HG03045 (cell line): ENCODE results near the gene SCTR.
"Not testable (repeated sequence)": the region's sequence is repeated elsewhere in the genome, so short reads cannot be mapped to it uniquely, and the experiment has no call there.

ENCODE experiments used
- ATAC-seq: cut with Tn5 transposase; IDR thresholded peaks from one replicate; pipeline ENCODE4 v1.9.1; 2021; ENCODE audit warnings: mild to moderate bottlenecking, moderate library complexity; ENCODE audit not compliant: unreplicated experiment

Gene SCTR

DNA sequence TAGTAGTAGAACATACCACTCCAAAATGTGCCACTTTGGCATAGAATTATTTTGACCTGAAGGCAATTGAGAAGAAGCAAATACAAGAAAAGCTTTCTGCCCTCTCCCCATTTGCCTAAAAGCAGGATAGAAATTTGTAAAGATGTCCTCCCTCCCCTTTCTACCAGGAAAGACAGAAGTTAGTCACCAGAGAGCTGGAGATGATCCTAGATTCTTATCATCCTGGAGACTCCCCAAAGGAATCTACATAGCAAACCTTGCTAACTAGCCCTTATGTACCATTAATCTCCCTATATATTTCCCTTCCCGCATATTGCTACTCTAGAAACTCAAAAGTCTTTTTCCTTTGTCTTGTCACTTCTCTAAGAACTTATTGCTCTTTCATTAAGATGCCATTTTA, 105.2 kb downstream of the SCTR start:
- no peak for ATAC-seq

GRCh38 chr2:119417908-119418307, 106.4 kb downstream of the SCTR start:
- no peak for ATAC-seq

GRCh38 chr2:119416299-119416923, 107.9 kb downstream of the SCTR start:
- ATAC-seq, result no peak

GRCh38 chr2:119415630-119416029, 108.7 kb downstream of the SCTR start:
- no peak for ATAC-seq

GRCh38 chr2:119414894-119415293, 109.4 kb downstream of the SCTR start:
- no peak for ATAC-seq

DNA sequence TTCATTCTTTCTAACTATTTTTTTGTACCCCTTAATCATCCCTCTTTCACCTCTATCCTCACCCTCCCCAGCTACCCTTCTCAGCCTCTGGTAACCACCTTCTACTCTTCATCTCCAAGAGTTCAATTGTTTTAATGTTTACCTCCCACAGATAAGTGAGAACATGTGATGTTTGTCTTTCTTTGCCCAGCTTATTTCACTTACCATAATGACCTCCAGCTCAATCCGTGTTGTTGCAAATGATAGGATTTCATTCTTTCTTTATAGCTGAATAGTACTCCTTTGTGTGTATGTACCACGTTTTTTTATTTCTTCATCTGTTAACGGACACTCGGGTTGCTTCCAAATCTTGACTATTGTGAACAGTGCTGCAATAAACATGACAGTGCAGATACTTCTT, 114.8 kb downstream of the SCTR start:
- no peak for ATAC-seq

DNA sequence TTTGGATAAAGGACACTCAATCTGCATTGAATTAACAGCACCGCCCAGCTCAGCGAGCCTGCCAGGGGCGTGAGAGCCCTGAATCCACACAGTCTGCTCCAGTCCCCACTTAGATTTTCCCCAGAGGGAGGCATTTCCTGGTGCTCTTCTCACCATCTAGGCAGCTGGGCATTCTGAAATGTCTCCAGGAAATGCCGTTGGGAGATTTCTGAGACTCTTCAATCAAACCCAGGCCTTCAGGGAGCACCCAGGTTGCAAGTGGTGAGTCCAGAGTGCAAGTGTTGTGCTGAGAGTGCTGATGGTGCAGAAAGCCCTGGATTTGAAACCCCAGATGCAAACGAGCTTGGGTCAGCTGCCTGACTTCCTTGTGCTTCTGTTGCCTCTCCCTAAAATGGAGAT, 116.1 kb downstream of the SCTR start:
- no peak for ATAC-seq

DNA sequence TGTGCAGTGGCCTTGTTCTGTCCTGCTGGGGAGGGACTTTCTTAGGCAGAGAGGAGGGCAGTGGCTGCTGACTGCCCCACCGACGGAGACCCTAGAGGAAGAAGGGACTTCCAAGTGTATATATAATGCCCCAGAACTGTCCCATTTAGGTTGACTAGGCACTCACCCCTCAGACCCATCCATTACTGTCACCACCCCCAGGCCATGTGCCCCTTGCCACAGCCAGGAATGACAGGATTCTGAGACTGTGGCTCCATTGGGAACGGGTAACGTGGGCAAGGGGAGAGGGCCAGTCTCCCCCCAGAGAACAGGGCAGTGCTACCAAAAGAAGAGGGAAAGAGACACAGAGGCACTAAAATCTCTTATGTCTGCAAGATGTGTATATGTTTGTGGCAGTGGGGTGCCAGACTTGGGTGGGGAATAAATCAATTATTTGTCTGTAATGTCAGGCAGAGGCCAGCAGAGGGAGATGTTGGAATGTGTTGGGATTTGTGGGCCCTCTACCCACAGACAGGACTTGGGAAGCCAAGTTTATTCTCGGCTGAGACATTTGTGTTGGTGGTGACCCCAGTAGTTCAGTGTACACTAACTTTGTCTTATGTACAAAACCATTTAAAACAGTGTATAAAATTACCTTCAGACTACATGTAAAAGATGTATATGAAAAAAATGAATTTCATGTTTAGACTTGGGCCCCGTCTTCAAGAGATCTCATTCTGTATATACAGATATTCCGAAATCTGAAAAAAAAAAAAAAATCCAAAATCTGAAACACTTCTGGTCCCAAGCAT, 116.7 kb downstream of the SCTR start:
- ATAC-seq, result no peak

- no peak for ATAC-seq
Observed at GRCh38 chr2:119405151-119405550, 119.1 kb downstream of the SCTR start.

DNA sequence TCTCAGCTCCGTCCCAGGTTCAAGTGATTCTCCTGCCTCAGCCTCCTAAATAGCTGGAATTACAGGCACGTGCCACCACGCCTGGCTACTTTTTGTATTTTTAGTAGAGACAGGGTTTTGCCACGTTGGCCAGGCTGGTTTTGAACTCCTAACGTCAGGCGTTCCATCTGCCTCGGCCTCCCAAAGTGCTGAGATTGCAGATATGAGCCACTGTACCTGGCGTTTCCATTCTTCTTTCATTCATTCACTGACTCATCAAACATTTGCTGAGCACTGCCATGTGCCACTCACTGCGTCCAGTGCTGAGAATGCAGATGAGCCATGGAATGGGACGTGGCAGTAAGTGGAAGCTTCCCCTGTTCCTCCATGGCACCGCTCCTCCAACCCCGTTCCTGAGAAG, 120.7 kb downstream of the SCTR start:
- ATAC-seq, result not testable (repeated sequence)

DNA sequence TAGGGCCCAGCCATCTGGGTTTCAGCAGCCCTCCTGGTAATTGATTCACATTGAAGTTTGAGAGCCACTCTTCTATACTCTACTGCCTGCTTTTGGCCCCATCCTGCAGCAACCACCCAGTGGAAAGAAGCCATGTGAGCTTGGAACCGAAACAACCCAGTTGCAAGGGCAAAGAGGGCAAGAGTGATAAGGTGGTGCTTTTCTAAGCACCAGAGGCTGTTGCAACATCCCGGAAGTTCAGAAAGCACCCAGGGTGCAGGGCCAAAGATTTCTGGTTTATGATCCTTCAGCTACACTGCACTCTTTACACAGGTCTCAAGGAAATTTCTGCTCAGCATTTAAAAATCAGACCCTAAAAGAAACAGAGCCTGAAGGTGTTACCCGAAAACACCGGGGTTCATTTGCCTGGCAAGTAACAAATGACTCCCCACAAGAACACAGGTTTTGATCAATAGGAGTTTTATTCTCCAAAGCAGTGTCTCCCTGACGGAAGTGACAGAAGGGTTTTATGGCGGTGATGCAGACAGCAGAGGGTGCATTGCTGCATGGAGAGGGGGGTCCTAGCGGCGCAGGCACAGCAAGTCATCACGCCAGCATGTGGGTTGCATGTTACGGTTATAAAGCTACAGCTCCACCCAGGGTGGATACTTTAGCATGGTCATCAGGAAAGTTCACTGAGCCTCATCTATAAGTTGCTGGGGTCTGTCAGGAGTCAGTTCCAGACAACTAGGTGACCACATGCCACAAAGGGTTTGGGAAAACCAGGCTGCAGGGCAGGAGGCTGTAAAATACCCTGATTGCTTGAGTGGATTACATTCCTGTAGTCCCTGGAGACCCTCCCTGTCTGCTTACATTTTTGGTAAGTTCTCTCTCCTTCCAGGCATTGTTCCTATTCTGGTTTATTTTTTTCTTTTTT, 121.4 kb downstream of the SCTR start:
- no peak for ATAC-seq

GRCh38 chr2:119402106-119402505, 122.2 kb downstream of the SCTR start:
- ATAC-seq, result no peak

- ATAC-seq, result no peak
Observed at GRCh38 chr2:119397196-119397595, 127.1 kb downstream of the SCTR start.

- no peak for ATAC-seq
Observed at GRCh38 chr2:119393971-119394748, 130.1 kb downstream of the SCTR start.
